BLaER1 treated with 17β-estradiol and CSF1 and Interleukin-3, amounts not matched to agents 10 nM and 100 nM (cell line): Measurements from ENCODE around the gene PCGF2.
A peak's percentile ranks its signal among the peaks of the same experiment; 100 is the strongest.

Source experiments
- H3K27ac ChIP-seq, 11 experiments: shearing (Covaris generic); formaldehyde crosslinking; 2 replicates each; pipeline ENCODE4 v1.8.1; 2022
- H3K27me3 ChIP-seq, 11 experiments: shearing (Covaris generic); formaldehyde crosslinking; 2 replicates each; pipeline ENCODE4 v1.8.1; 2022
- H3K36me3 ChIP-seq, 11 experiments: shearing (Covaris generic); formaldehyde crosslinking; 2 replicates each; pipeline ENCODE4 v1.8.1; 2022
- H3K4me1 ChIP-seq, 10 experiments: shearing (Covaris generic); formaldehyde crosslinking; 2 replicates each; pipeline ENCODE4 v1.8.1; 2022
- H3K4me2 ChIP-seq, 11 experiments: shearing (Covaris generic); formaldehyde crosslinking; 2 replicates each; pipeline ENCODE4 v1.8.1; 2022
- H3K4me3 ChIP-seq, 10 experiments: shearing (Covaris generic); formaldehyde crosslinking; 2 replicates each; pipeline ENCODE4 v1.8.1; 2022
- H3K9ac ChIP-seq, 11 experiments: shearing (Covaris generic); formaldehyde crosslinking; 2 replicates each; pipeline ENCODE4 v1.8.1; 2022
- H3K9me3 ChIP-seq, 11 experiments: shearing (Covaris generic); formaldehyde crosslinking; replicated peaks in 1 of 11; 2 replicates each; pipeline ENCODE4 v1.8.1; 2022
- H4K20me1 ChIP-seq, 11 experiments: shearing (Covaris generic); formaldehyde crosslinking; 2 replicates each; pipeline ENCODE4 v1.8.1; 2022
- Cebpa-rat ChIP-seq, 11 experiments: shearing (Covaris generic); IDR thresholded peaks; 2 replicates each; pipeline ENCODE4 v1.8.1; 2022

Gene PCGF2

GRCh38 chr17:38701504-38702165, 46.5 kb downstream of the PCGF2 start:
- H3K4me1 ChIP-seq = peaks cover 36 to 60% (median 52%) of the 10 kb centered on the region in 10 experiments
- H3K9ac ChIP-seq = peak overlapping the region; percentile 91 to 99 (median 97)
- no peaks in the 10 kb centered on the region for H3K27me3 ChIP-seq

GRCh38 chr17:38698760-38699159, 49.4 kb downstream of the PCGF2 start:
- TF ChIP-seq Cebpa-rat (IDR thresholded peaks at IDR 0.05) = no peak
- 0 out of 22 replicates have a peak, but pooled peaks cover 0 to 3% (median 0%) of the 10 kb centered on the region in 11 experiments for H3K9me3 ChIP-seq
- no peak overlapping the region for H3K9ac ChIP-seq
- H3K27ac ChIP-seq = no peak overlapping the region
- peaks cover 38 to 59% (median 51%) of the 10 kb centered on the region in 10 experiments for H3K4me1 ChIP-seq
- H3K27me3 ChIP-seq = no peaks in the 10 kb centered on the region
- no peak overlapping the region for H3K4me3 ChIP-seq
- no peaks in the 10 kb centered on the region for H4K20me1 ChIP-seq
- H3K36me3 ChIP-seq = no peaks in the 10 kb centered on the region
- H3K4me2 ChIP-seq = peak overlapping the region in 3 of 11 experiments; percentile 75 to 98 (median 97); a peak in 5 of 22 replicates

More at GRCh38 chr17:38701504-38702165, 46.5 kb downstream of the PCGF2 start:
- Histone ChIP-seq H3K36me3 (no peaks in the 10 kb centered on the region), H4K20me1 (peaks cover 1 to 7% (median 3%) of the 10 kb centered on the region in 11 experiments; a peak in 13 of 22 replicates), H3K4me2 (peak overlapping the region; percentile 89 to 99 (median 97)), H3K9me3 (0 out of 22 replicates have a peak, but pooled peaks cover 0 to 3% (median 0%) of the 10 kb centered on the region in 11 experiments), H3K4me3 (peak overlapping the region; percentile 75 to 96 (median 90)), H3K27ac (peak overlapping the region; percentile 90 to 99 (median 97))
- TF ChIP-seq Cebpa-rat (IDR thresholded peaks at IDR 0.05) = no peak

- H3K4me3 ChIP-seq = no peak overlapping the region
- H3K4me1 ChIP-seq = peaks cover 27 to 50% (median 42%) of the 10 kb centered on the region in 10 experiments
- no peaks in the 10 kb centered on the region for H3K27me3 ChIP-seq
- no peak overlapping the region; a peak in 1 of 22 replicates for H3K9ac ChIP-seq
- peak overlapping the region in 6 of 11 experiments; percentile 1 to 54 (median 22); a peak in 5 of 22 replicates for H3K4me2 ChIP-seq
- 0 out of 22 replicates have a peak, but pooled peaks cover 0 to 3% (median 0%) of the 10 kb centered on the region in 11 experiments for H3K9me3 ChIP-seq
- no peaks in the 10 kb centered on the region for H4K20me1 ChIP-seq
- no peak overlapping the region for H3K27ac ChIP-seq
- H3K36me3 ChIP-seq = no peaks in the 10 kb centered on the region
- no peak for TF ChIP-seq Cebpa-rat (IDR thresholded peaks at IDR 0.05)
Observed at GRCh38 chr17:38697061-38697820, 50.9 kb downstream of the PCGF2 start.

GRCh38 chr17:38693700-38694329, 54.3 kb downstream of the PCGF2 start:
- H3K4me2 ChIP-seq = no peak overlapping the region
- TF ChIP-seq Cebpa-rat (IDR thresholded peaks at IDR 0.05) = no peak
- H3K4me3 ChIP-seq = no peak overlapping the region
- H3K27ac ChIP-seq = no peak overlapping the region
- no peaks in the 10 kb centered on the region for H3K9me3 ChIP-seq
- no peaks in the 10 kb centered on the region for H3K27me3 ChIP-seq
- no peaks in the 10 kb centered on the region for H3K36me3 ChIP-seq
- peaks cover 14 to 38% (median 26%) of the 10 kb centered on the region in 10 experiments for H3K4me1 ChIP-seq
- H3K9ac ChIP-seq = no peak overlapping the region
- no peaks in the 10 kb centered on the region for H4K20me1 ChIP-seq

- Histone ChIP-seq H3K4me2 (peak overlapping the region; percentile 15 to 55 (median 40); a peak in 15 of 22 replicates), H3K27ac (no peak overlapping the region)
Observed at GRCh38 chr17:38691154-38691553, 57.0 kb downstream of the PCGF2 start.

GRCh38 chr17:38690386-38690785, 57.8 kb downstream of the PCGF2 start:
- TF ChIP-seq Cebpa-rat (IDR thresholded peaks at IDR 0.05) = no peak
- no peaks in the 10 kb centered on the region for H4K20me1 ChIP-seq
- H3K9me3 ChIP-seq = no peaks in the 10 kb centered on the region
- H3K4me2 ChIP-seq = no peak overlapping the region
- no peaks in the 10 kb centered on the region for H3K27me3 ChIP-seq
- no peak overlapping the region for H3K27ac ChIP-seq
- no peak overlapping the region for H3K9ac ChIP-seq
- no peaks in the 10 kb centered on the region for H3K36me3 ChIP-seq
- peaks cover 5 to 29% (median 14%) of the 10 kb centered on the region in 10 experiments for H3K4me1 ChIP-seq
- no peak overlapping the region for H3K4me3 ChIP-seq

More at GRCh38 chr17:38691154-38691553, 57.0 kb downstream of the PCGF2 start:
- Histone ChIP-seq H3K36me3 (no peaks in the 10 kb centered on the region), H4K20me1 (no peaks in the 10 kb centered on the region), H3K9ac (peak overlapping the region in 2 of 11 experiments; percentile 16 to 25; a peak in 1 of 22 replicates), H3K4me3 (no peak overlapping the region), H3K9me3 (no peaks in the 10 kb centered on the region), H3K27me3 (no peaks in the 10 kb centered on the region), H3K4me1 (peaks cover 12 to 29% (median 18%) of the 10 kb centered on the region in 10 experiments)
- no peak for TF ChIP-seq Cebpa-rat (IDR thresholded peaks at IDR 0.05)

- TF ChIP-seq Cebpa-rat (IDR thresholded peaks at IDR 0.05) = no peak
- Histone ChIP-seq H3K4me2 (peak overlapping the region in 3 of 11 experiments; percentile 0 to 3 (median 1); a peak in 1 of 22 replicates), H3K36me3 (no peaks in the 10 kb centered on the region), H3K27me3 (no peaks in the 10 kb centered on the region), H4K20me1 (no peaks in the 10 kb centered on the region), H3K4me1 (peaks cover 5 to 38% (median 15%) of the 10 kb centered on the region in 10 experiments), H3K27ac (no peak overlapping the region), H3K9ac (no peak overlapping the region), H3K9me3 (no peaks in the 10 kb centered on the region), H3K4me3 (no peak overlapping the region)
Observed at GRCh38 chr17:38687286-38687685, 60.9 kb downstream of the PCGF2 start.

- peak overlapping the region in 3 of 11 experiments; percentile 54 to 75 (median 72); a peak in 6 of 22 replicates for H3K4me2 ChIP-seq
Observed at GRCh38 chr17:38685491-38685890, 62.6 kb downstream of the PCGF2 start.

More at GRCh38 chr17:38685491-38685890, 62.6 kb downstream of the PCGF2 start:
- no peak overlapping the region for H3K4me3 ChIP-seq
- no peak overlapping the region; a peak in 1 of 22 replicates for H3K9ac ChIP-seq
- no peak for TF ChIP-seq Cebpa-rat (IDR thresholded peaks at IDR 0.05)
- peaks cover 0 to 34% (median 6%) of the 10 kb centered on the region in 10 experiments; a peak in 10 of 20 replicates for H3K4me1 ChIP-seq
- no peaks in the 10 kb centered on the region for H3K27me3 ChIP-seq
- H4K20me1 ChIP-seq = no peaks in the 10 kb centered on the region
- no peaks in the 10 kb centered on the region for H3K36me3 ChIP-seq
- H3K27ac ChIP-seq = no peak overlapping the region
- H3K9me3 ChIP-seq = no peaks in the 10 kb centered on the region
